Measurements from ENCODE around the gene NFKB1.

Gene NFKB1

DNA sequence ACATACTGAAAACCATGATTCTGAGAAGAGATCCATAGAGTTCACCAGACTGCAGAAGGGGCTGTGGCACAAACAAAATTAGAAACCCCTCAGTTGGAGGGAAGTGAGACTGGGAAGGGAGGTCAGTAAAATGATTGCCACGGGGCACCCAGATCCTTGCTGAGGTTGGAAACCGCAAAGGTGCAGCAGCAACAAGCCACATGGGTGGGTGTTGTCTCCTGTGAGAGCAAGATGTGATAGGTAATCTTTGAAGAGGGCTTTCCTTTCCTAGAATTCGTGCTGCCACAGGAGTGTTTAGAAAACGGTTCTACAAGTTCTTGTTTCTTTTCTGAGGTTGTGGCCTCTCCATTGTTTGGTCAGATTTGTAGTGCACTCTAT is 85.5 kb downstream of the NFKB1 start:
- Histone ChIP-seq H3K27ac (no peak overlapping the region), H3K36me3 (peaks cover 37 to 75% (median 39%) of the 10 kb centered on the region in 3 donors)
- TF ChIP-seq CTCF (IDR thresholded peaks at IDR 0.05) = no peak

DNA sequence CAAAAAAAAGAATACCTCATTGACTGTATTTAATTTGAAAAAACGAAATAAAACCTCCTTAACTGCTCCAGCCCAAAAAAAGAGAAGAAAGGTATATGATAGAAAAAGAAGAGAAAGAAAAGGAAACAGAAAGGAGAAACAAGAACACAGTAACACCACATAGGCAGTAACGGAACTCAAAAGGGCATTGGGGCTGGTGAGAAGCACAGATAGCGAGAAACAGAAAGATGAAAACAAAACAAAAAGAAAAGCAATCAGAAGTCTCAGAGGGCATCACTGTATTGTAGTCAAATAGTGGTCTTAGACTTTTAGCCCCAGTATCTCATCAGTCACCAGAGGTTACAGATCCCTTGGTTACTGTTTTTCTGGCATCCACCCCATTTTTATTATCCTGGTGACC is 88.6 kb downstream of the NFKB1 start:
- Histone ChIP-seq H3K27ac (no peak overlapping the region), H3K36me3 (peaks cover 26 to 61% (median 30%) of the 10 kb centered on the region in 3 donors), H3K9me3 (no peaks in the 10 kb centered on the region), H3K4me3 (no peak overlapping the region), H3K4me1 (no peaks in the 10 kb centered on the region), H3K27me3 (no peaks in the 10 kb centered on the region)
- intact Hi-C loops (cut with DNase I; ENCODE audit: low total_unique reads) = no loop called here
- DNase-seq = no peak
- no peak for TF ChIP-seq CTCF (IDR thresholded peaks at IDR 0.05)

More for the DNA sequence above, 85.5 kb downstream of the NFKB1 start:
- Histone ChIP-seq H3K4me1 (no peaks in the 10 kb centered on the region), H3K9me3 (no peaks in the 10 kb centered on the region), H3K4me3 (no peak overlapping the region), H3K27me3 (no peaks in the 10 kb centered on the region)
- intact Hi-C loops (cut with DNase I; ENCODE audit: low total_unique reads) = no loop called here
- no peak for DNase-seq

DNA sequence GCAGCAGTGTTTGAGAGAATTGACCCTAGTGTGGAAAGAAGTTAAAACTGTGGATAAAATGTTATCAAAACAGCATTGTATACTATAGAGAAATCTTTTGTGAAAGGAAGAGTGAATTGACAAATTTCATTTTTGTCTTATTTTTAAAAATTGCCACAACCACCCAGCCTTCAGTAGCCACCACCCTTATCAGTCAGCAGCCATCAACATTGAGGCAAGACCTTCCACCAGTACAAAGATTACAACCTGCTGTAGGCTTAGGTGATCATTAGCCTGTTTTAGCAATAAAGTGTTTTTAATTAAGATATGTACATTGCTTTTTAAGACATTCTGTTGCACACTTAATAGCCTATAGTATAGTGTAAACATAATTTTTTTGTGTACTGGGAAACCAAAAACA is 91.1 kb downstream of the NFKB1 start:
- H3K27me3 ChIP-seq = no peaks in the 10 kb centered on the region
- no peaks in the 10 kb centered on the region for H3K9me3 ChIP-seq
- no peak overlapping the region for H3K4me3 ChIP-seq
- intact Hi-C loops (cut with DNase I; ENCODE audit: low total_unique reads) = no loop called here
- H3K4me1 ChIP-seq = no peaks in the 10 kb centered on the region
- DNase-seq = no peak
- peaks cover 45 to 62% (median 47%) of the 10 kb centered on the region in 3 donors for H3K36me3 ChIP-seq
- no peak for TF ChIP-seq CTCF (IDR thresholded peaks at IDR 0.05)
- no peak overlapping the region for H3K27ac ChIP-seq

GRCh38 chr4:102593147-102593546 is 92.0 kb downstream of the NFKB1 start:
- Histone ChIP-seq H3K9me3 (no peaks in the 10 kb centered on the region), H3K36me3 (peaks cover 54 to 66% (median 56%) of the 10 kb centered on the region in 3 donors), H3K27ac (no peak overlapping the region), H3K4me3 (no peak overlapping the region), H3K27me3 (no peaks in the 10 kb centered on the region), H3K4me1 (no peaks in the 10 kb centered on the region)
- intact Hi-C loops (cut with DNase I; ENCODE audit: low total_unique reads) = no loop called here
- TF ChIP-seq CTCF (IDR thresholded peaks at IDR 0.05) = no peak
- DNase-seq = no peak

GRCh38 chr4:102594000-102594399 is 92.8 kb downstream of the NFKB1 start:
- DNase-seq = no peak
- Histone ChIP-seq H3K4me1 (no peaks in the 10 kb centered on the region), H3K36me3 (peaks cover 62 to 74% (median 62%) of the 10 kb centered on the region in 3 donors), H3K27me3 (no peaks in the 10 kb centered on the region), H3K27ac (no peak overlapping the region), H3K9me3 (no peaks in the 10 kb centered on the region), H3K4me3 (no peak overlapping the region)
- intact Hi-C loops (cut with DNase I; ENCODE audit: low total_unique reads) = no loop called here
- no peak for TF ChIP-seq CTCF (IDR thresholded peaks at IDR 0.05)

DNA sequence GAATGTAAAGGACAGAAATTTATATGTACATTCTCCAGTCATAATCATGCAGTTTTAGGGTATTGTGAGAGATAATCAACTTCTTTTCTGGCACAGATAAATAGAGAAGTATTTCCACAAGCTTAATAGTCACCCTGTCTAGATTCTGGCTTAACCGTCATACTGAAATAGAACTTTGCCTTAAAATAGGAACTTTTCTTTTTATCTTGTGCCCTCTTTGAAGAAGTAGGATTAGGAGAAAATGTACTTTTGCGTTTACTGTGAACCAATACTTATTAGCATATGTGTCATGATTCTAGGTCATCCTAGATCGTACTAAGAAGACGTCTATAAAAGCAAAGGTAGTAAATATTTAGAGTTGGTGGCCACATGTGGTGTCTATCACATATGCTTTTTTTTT is 95.4 kb downstream of the NFKB1 start:
- Histone ChIP-seq H3K4me1 (no peaks in the 10 kb centered on the region), H3K9me3 (no peaks in the 10 kb centered on the region), H3K36me3 (peaks cover 59 to 78% (median 66%) of the 10 kb centered on the region in 3 donors), H3K4me3 (no peak overlapping the region), H3K27ac (no peak overlapping the region), H3K27me3 (no peaks in the 10 kb centered on the region)
- no peak for TF ChIP-seq CTCF (IDR thresholded peaks at IDR 0.05)
- DNase-seq = no peak
- intact Hi-C loops (cut with DNase I; ENCODE audit: low total_unique reads) = no loop called here

Measured in tibial artery (tissue), 4 donors.